A673 (cell line): Measurements from ENCODE around the gene CFAP221. TPM values are rescaled to one million over a fixed set of nuclear protein-coding genes. Genes with fewer than 3 reads are reported as not detected.

ENCODE experiments used
- BruUV-seq: library from RNA; stranded (reverse); fragments of 400-500 nt; replicated peaks from 2 replicates; lab custom pipeline; 2021; lab: Mats Ljungman, UMichigan
- CTCF ChIA-PET: fragments of 300-600 bp; sonication (Branson Sonifier 250); formaldehyde crosslinking; loops from one replicate; lab custom pipeline; 2022; ENCODE audit warnings: antibody characterized with exemption; lab: Charles Lee
- POLR2A ChIA-PET: fragments of 300-600 bp; sonication (Branson Sonifier 250); formaldehyde crosslinking; loops from one replicate; lab custom pipeline; 2022; ENCODE audit warnings: antibody characterized with exemption; ENCODE audit not compliant: low non-redundant PET; lab: Charles Lee
- DNase-seq: peaks from one replicate; pipeline ENCODE4 v3.0.0-alpha.2; 2015; ENCODE audit warnings: low spot score
- H3K27ac ChIP-seq: fragments of 200-600 bp; sonication (generic); 2 replicates; pipeline ENCODE4 v1.5.1; 2016; ENCODE audit warnings: mixed run types, low read depth, mild to moderate bottlenecking, mixed read lengths, antibody characterized with exemption, low read length; ENCODE audit not compliant: poor library complexity, severe bottlenecking
- H3K27me3 ChIP-seq: fragments of 200-600 bp; sonication (generic); replicated peaks from 2 replicates; pipeline ENCODE4 v1.6.1; 2017; ENCODE audit warnings: mixed run types, low read depth, mild to moderate bottlenecking, mixed read lengths, antibody characterized with exemption, low read length; ENCODE audit not compliant: insufficient read depth, poor library complexity
- H3K36me3 ChIP-seq: fragments of 200-600 bp; sonication (generic); 2 replicates; pipeline ENCODE4 v1.6.1; 2016; ENCODE audit warnings: mixed run types, mild to moderate bottlenecking, mixed read lengths, antibody characterized with exemption, low read length; ENCODE audit not compliant: insufficient read depth, poor library complexity, severe bottlenecking
- H3K4me1 ChIP-seq: fragments of 200-600 bp; sonication (generic); 2 replicates; pipeline ENCODE4 v1.6.1; 2017; ENCODE audit warnings: mixed run types, mild to moderate bottlenecking, mixed read lengths, antibody characterized with exemption, low read length; ENCODE audit not compliant: insufficient read depth, poor library complexity, severe bottlenecking
- H3K4me3 ChIP-seq: fragments of 200-600 bp; sonication (generic); 2 replicates; pipeline ENCODE4 v1.5.1; 2016; ENCODE audit warnings: low read depth, mixed run types, mild to moderate bottlenecking, mixed read lengths, low read length; ENCODE audit not compliant: poor library complexity, severe bottlenecking
- H3K9me3 ChIP-seq: fragments of 200-600 bp; sonication (generic); 2 replicates; pipeline ENCODE4 v1.6.1; 2016; ENCODE audit warnings: mixed run types, low read depth, mild to moderate bottlenecking, mixed read lengths, antibody characterized with exemption, low read length; ENCODE audit not compliant: poor library complexity, severe bottlenecking
- CTCF ChIP-seq: fragments of 300-800, 200-600 bp; sonication (generic); conservative IDR thresholded peaks from 2 replicates; pipeline ENCODE4 v1.5.1; 2017; ENCODE audit warnings: low read depth, mild to moderate bottlenecking, antibody characterized with exemption, low read length, moderate library complexity, mixed read lengths
- EZH2 ChIP-seq: fragments of 200-600 bp; sonication (generic); IDR thresholded peaks from 2 replicates; pipeline ENCODE4 v1.6.1; 2017; ENCODE audit warnings: borderline replicate concordance, low read depth, mild to moderate bottlenecking, mixed read lengths, antibody characterized with exemption, low read length; ENCODE audit not compliant: poor library complexity, severe bottlenecking
- intact Hi-C: fragments of 100-400 bp; cut with micrococcal nuclease; formaldehyde crosslinking; loops from one replicate; pipeline ENCODE4 v1.10.0; 2022; ENCODE audit not compliant: unreplicated experiment
- total RNA-seq: library from RNA; stranded (reverse); gene quantifications from 2 replicates; pipeline ENCODE4 v1.2.3, GENCODE V29; 2021

CFAP221 gene
- total RNA-seq, 1 experiment from 2014 or later, result 1.5 TPM

GRCh38 chr2:119567292-119567691 lies 23.0 kb downstream of the CFAP221 start:
- POLR2A ChIA-PET, result no interaction called here
- no TSS peak for BruUV-seq
- intact Hi-C loops, result no loop called here

GRCh38 chr2:119574108-119574815 lies 30.0 kb downstream of the CFAP221 start:
- TF ChIP-seq CTCF, result no peak
- Histone ChIP-seq H3K9me3 (no peaks in the 10 kb centered on the region), H3K27me3 (no peaks in the 10 kb centered on the region), H3K4me1 (no peaks in the 10 kb centered on the region), H3K4me3 (no peak overlapping the region), H3K36me3 (no peaks in the 10 kb centered on the region), H3K27ac (no peak overlapping the region)
- no TSS peak for BruUV-seq
- ChIA-PET CTCF (no interaction called here), POLR2A (no interaction called here)
- no peak for DNase-seq
- intact Hi-C loops, result no loop called here

More at GRCh38 chr2:119567292-119567691, 23.0 kb downstream of the CFAP221 start:
- no peaks in the 10 kb centered on the region for H3K9me3 ChIP-seq
- no peaks in the 10 kb centered on the region for H3K36me3 ChIP-seq
- DNase-seq, result no peak
- no peaks in the 10 kb centered on the region for H3K4me1 ChIP-seq
- CTCF ChIA-PET, result no interaction called here
- no peak overlapping the region for H3K4me3 ChIP-seq
- H3K27me3 ChIP-seq, result no peaks in the 10 kb centered on the region
- H3K27ac ChIP-seq, result no peak overlapping the region
- TF ChIP-seq EZH2 (no peak), CTCF (no peak)

- CTCF ChIA-PET, result no interaction called here
- BruUV-seq, result no TSS peak
- Histone ChIP-seq H3K27me3 (no peaks in the 10 kb centered on the region), H3K27ac (no peak overlapping the region), H3K36me3 (no peaks in the 10 kb centered on the region), H3K9me3 (no peaks in the 10 kb centered on the region), H3K4me1 (no peaks in the 10 kb centered on the region), H3K4me3 (no peak overlapping the region)
- intact Hi-C loops, result no loop called here
- POLR2A ChIA-PET, result no interaction called here
- TF ChIP-seq CTCF (no peak), EZH2 (no peak)
- no peak for DNase-seq
Observed at GRCh38 chr2:119574864-119575263, 30.6 kb downstream of the CFAP221 start.
